Measurements from ENCODE around the gene PDCD2L.
"Not testable (repeated sequence)": the region's sequence is repeated elsewhere in the genome, so short reads cannot be mapped to it uniquely, and the experiment has no call there.

PDCD2L gene

GRCh38 chr19:34387446-34387810 is 16.8 kb upstream of the PDCD2L start:
- DNase-seq (ENCODE audit: insufficient read length, low spot score): no peak
- no peak for FAIRE-seq
- no peak for TF ChIP-seq POLR2A (IDR thresholded peaks at IDR 0.05; ENCODE audit: low read depth, low read length)

- not testable (repeated sequence) for FAIRE-seq; DNase-seq (ENCODE audit: insufficient read length, low spot score)
Measured at GRCh38 chr19:34388745-34389144, 15.5 kb upstream of the PDCD2L start.

GRCh38 chr19:34391813-34392212 is 12.4 kb upstream of the PDCD2L start:
- DNase-seq (ENCODE audit: insufficient read length, low spot score): no peak
- no peak for TF ChIP-seq POLR2A (IDR thresholded peaks at IDR 0.05; ENCODE audit: low read depth, low read length)
- FAIRE-seq: no peak

- DNase-seq (ENCODE audit: insufficient read length, low spot score) (no peak), FAIRE-seq (no peak)
Measured at GRCh38 chr19:34393031-34393430, 11.2 kb upstream of the PDCD2L start.

GRCh38 chr19:34393629-34394028 is 10.6 kb upstream of the PDCD2L start:
- FAIRE-seq: no peak
- no peak for TF ChIP-seq POLR2A (IDR thresholded peaks at IDR 0.05; ENCODE audit: low read depth, low read length)
- DNase-seq (ENCODE audit: insufficient read length, low spot score): no peak

More at GRCh38 chr19:34393031-34393430, 11.2 kb upstream of the PDCD2L start:
- TF ChIP-seq POLR2A (IDR thresholded peaks at IDR 0.05; ENCODE audit: low read depth, low read length): no peak

GRCh38 chr19:34397853-34398252 is 6.3 kb upstream of the PDCD2L start:
- DNase-seq (ENCODE audit: insufficient read length, low spot score): no peak
- no peak for TF ChIP-seq POLR2A (IDR thresholded peaks at IDR 0.05; ENCODE audit: low read depth, low read length)
- no peak for FAIRE-seq

GRCh38 chr19:34399886-34400285 is 4.3 kb upstream of the PDCD2L start:
- no peak for TF ChIP-seq POLR2A (IDR thresholded peaks at IDR 0.05; ENCODE audit: low read depth, low read length)
- no peak for DNase-seq (ENCODE audit: insufficient read length, low spot score)
- FAIRE-seq: no peak

GRCh38 chr19:34400844-34401243 is 3.4 kb upstream of the PDCD2L start:
- not testable (repeated sequence) for DNase-seq (ENCODE audit: insufficient read length, low spot score); FAIRE-seq

- no peak for TF ChIP-seq POLR2A (IDR thresholded peaks at IDR 0.05; ENCODE audit: low read depth, low read length)
- DNase-seq (ENCODE audit: insufficient read length, low spot score) (no peak), FAIRE-seq (no peak)
Measured at GRCh38 chr19:34402074-34402600, 2.1 kb upstream of the PDCD2L start.

- DNase-seq (ENCODE audit: insufficient read length, low spot score) (no peak), FAIRE-seq (no peak)
Measured at GRCh38 chr19:34403784-34404108, 453 bp upstream of the PDCD2L start.

GRCh38 chr19:34405892-34406660 is 1.9 kb downstream of the PDCD2L start:
- TF ChIP-seq POLR2A (IDR thresholded peaks at IDR 0.05; ENCODE audit: low read depth, low read length): no peak
- no peak for DNase-seq (ENCODE audit: insufficient read length, low spot score)
- no peak for FAIRE-seq

More at GRCh38 chr19:34403784-34404108, 453 bp upstream of the PDCD2L start:
- TF ChIP-seq POLR2A (IDR thresholded peaks at IDR 0.05; ENCODE audit: low read depth, low read length): no peak

- DNase-seq (ENCODE audit: insufficient read length, low spot score): no peak
- FAIRE-seq: no peak
- TF ChIP-seq POLR2A (IDR thresholded peaks at IDR 0.05; ENCODE audit: low read depth, low read length): no peak
Measured at GRCh38 chr19:34408411-34408810, 4.2 kb downstream of the PDCD2L start.

GRCh38 chr19:34409189-34410164 is 5.3 kb downstream of the PDCD2L start:
- no peak for TF ChIP-seq POLR2A (IDR thresholded peaks at IDR 0.05; ENCODE audit: low read depth, low read length)
- FAIRE-seq: no peak
- DNase-seq (ENCODE audit: insufficient read length, low spot score): no peak

GRCh38 chr19:34411216-34411615 is 7.0 kb downstream of the PDCD2L start:
- no peak for TF ChIP-seq POLR2A (IDR thresholded peaks at IDR 0.05; ENCODE audit: low read depth, low read length)
- FAIRE-seq (no peak), DNase-seq (ENCODE audit: insufficient read length, low spot score) (no peak)
